ENCODE results near the gene MXD3. TPM values are rescaled to one million over a fixed set of nuclear protein-coding genes. Genes with fewer than 3 reads are reported as not detected.
"Not testable (repeated sequence)": the region's sequence is repeated elsewhere in the genome, so short reads cannot be mapped to it uniquely, and the experiment has no call there.

MXD3 gene, protein sequence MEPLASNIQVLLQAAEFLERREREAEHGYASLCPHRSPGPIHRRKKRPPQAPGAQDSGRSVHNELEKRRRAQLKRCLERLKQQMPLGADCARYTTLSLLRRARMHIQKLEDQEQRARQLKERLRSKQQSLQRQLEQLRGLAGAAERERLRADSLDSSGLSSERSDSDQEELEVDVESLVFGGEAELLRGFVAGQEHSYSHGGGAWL
- 17.3 TPM for polyA plus RNA-seq (2013, experiment 1 of 2; ENCODE audit: insufficient read length)
- polyA plus RNA-seq (2013, experiment 2 of 2; ENCODE audit: insufficient read length) = 11.5 TPM

DNA sequence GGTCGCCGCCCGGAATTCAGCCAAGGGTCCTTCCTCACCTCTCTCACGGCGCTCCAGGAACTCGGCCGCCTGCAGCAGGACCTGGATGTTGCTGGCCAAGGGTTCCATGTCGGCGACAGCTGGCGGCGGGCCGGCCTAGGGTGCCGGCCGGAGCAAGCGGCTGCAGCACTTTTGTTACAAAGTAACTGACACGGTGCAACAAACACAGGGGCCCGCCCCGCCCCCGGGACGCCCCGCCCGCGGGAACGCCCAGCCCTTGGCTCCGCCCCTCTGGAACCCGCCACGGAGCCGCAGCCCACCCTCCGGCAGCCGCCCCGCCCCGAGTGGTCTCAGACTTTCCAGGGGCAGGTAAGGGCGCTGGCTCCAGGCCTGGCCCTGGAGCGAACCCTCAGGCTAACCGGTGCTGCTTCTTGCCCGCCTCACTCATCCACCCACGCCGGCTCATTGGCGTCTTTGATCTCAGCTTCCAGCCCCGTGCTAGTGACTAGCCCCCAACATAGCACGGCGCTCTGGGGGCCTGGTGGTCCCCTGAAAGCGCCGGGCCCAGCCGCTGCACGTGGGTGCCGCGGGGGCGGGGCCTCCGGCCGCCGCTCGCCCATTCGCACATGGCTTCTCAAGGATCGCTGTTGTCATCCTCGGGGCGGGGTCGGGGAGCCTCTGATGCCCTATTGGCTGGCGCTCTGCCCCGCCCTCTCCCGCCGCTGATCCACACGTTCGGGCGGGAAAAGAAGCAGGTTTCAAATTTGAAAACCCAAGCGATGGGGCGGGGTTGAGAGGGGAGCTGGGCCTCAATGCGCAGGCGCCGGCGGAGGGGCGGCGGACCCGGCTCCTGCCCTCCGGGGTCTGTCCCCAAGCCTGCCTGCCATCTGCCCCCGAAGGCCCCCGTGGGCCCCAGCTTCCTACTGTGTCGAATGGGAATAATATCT lies at the start of gene MXD3:
MXD3 (minus strand) TSS at position 176 of the 926 bp plus-strand sequence; CDS start at position 108, 68 bp downstream.
- peak; percentile 96 for DNase-seq

DNA sequence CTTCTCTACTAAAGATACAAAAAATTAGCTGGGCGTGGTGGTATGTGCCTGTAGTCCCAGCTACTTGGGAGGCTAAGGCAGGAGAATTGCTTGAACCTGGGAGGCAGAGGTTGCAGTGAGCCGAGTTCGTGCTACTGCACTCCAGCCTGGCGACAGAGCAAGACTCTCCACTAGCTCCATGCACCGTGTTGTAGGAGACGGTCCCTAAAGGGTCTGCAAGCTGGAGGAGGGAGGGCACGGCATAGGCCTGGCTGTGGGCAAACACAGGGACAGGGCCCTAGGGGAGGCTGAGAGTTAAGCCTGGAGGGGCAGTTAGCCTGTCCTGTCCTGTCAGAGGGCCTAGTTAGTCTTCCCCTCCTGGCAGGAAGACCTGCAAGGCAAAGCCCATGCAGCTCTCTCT lies 49.0 kb upstream of the MXD3 start:
- not testable (repeated sequence) for DNase-seq

DNA sequence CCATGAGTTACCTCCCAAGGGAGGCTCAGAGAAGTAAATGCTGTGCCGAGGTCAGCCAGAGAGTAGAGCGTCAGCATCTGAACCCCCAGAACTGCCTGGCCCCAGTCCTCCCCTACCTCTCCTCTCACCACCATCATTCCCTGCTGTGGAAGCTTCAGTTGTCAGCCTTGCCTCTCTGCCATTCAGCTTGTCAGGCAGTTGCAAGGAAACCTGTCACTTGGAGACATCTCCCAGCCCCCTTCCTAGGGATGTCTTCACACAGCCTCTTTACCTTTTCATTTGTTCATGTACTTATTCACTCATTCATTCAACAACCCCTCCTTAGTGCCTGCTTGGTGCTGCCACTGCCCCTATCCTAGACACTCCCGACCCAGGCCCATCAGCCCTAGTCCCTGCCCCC lies 48.2 kb upstream of the MXD3 start:
- no peak for DNase-seq

DNA sequence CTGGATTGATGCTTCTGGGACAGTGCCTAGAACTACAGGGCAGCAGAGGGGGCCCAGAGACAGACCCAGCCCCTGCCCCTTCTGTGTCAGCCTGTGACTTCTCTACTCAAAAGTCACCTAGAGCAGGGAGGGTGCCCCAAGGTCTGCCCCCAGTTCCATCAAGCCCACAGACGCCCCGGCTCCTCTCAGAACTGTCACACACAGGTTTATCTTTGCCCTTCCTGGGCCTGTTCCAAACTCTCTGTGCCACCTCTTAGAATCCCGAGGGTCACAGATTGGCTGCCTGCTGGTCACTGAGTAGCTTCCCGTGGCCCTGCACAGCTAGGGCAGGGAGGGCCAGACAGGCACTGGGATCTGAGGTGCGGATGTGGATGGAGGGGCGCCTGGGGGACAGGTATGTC lies 47.8 kb upstream of the MXD3 start:
- DNase-seq = no peak

DNA sequence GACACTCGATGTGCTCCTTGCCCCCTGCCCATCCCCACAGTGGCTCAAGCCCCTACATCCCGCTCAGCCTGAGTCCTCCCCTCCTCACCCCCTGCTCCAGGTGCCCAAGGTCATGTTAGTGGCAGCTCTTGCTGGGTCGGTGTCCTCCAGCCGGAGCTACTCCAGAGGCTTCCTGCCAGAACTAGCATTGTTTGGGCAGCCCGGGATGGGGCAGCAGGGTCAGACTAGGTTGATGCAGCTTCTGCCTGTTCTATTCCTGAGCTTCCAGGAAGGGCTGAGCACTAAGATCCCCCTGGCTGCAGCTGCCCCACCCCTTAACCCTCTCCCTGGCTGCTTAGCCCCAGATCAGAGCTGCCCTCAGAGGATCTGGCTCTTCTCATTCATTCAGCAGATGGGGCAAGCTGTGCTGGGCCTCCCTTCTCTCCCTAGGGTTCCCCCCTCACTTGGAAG lies 46.7 kb upstream of the MXD3 start:
- no peak for DNase-seq

DNA sequence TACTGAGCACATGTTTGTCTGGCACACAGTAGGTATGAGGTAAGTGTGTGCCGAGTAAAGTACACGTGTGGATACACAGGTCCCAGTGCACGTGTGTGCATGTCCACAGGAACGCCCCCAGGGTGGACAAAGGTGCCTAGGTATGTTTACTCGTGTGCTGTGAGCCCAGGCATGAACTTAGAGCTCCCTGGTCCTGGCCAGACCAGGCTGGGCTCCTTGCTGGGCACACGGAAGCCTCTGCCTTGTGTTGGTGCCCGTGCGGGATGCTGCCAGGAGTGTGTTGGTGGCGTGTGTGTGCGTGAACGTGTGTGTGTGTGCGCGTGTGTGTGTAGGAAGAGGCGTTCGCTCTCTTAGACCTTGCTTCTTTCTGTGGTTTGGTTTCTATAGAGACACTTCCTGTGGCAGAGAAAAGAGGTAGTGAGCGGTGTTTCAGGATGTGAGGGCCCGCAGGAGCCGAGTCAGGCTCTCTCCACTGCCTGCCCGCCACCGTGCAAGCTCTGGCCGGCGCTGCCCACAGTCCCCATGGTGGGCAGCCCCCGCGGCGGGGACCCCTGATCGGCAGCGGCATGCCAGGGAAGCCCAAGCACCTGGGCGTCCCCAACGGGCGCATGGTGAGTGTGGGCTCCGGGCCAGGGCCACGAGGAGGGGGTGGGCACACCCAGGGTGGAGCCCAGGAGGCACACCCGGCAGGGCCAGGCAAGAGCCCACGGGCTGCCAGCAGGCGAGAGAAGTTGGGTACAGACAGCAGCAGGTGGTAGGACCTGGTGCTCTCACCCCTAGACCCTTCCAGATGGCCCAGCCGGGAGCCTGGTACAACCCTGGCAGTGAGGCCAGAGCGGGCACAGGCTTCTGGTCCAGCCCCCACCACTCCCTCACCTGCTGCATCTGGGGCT lies 46.0 kb upstream of the MXD3 start, which contains the start of gene RGS14:
RGS14 (plus strand) TSS at position 466 of the 893 bp plus-strand sequence; CDS start at position 567, 101 bp downstream.
- DNase-seq = peak; percentile 14

DNA sequence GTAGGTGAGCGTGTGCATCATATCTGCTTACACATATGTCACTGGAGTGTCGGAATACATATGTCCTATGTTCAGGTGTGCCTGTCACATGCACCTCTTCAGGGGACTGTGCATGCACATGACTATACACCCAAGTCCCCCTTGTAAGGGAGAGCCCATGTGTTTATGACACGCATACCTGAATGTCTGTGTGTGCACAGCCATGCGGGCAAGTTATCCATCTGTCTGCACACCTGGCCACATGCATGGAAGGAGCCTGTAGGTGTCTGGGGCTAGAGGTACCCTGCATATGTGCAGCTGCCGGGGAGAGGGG lies 45.4 kb upstream of the MXD3 start:
- DNase-seq = no peak

DNA sequence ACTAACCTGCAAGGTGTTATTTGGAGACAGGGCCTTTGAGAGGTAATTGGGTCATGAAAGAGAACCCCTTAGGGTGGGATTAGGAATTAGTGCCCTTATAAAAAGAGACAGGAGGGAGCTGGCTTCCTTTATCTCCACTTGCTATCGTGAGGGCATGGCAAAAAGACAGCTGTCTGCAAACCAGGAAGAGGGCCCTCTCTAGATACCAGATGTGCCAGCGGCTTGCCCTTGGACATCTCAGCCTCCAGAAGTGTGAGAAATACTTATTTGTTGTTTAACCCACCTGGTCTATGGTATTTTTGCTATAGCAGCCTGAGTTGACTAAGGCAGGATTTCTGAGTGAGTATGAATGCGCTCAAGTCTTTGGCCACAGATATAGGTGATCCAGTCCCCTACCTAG lies 45.0 kb upstream of the MXD3 start:
- DNase-seq = no peak

DNA sequence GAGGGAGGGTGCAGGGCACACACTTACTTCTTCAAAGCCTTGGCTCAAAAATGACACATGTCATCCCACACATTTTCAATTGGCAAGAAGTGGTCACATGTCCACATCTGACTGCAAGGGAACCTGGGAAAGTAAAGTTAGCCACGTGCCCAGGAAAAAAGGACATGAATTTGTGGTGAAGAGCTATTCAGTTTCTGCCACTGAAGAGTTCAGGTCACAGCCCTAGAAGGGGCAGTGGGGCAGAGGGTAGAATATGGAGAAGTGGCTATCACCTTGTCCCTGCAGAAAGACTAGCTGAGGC lies 44.1 kb upstream of the MXD3 start:
- DNase-seq = no peak

DNA sequence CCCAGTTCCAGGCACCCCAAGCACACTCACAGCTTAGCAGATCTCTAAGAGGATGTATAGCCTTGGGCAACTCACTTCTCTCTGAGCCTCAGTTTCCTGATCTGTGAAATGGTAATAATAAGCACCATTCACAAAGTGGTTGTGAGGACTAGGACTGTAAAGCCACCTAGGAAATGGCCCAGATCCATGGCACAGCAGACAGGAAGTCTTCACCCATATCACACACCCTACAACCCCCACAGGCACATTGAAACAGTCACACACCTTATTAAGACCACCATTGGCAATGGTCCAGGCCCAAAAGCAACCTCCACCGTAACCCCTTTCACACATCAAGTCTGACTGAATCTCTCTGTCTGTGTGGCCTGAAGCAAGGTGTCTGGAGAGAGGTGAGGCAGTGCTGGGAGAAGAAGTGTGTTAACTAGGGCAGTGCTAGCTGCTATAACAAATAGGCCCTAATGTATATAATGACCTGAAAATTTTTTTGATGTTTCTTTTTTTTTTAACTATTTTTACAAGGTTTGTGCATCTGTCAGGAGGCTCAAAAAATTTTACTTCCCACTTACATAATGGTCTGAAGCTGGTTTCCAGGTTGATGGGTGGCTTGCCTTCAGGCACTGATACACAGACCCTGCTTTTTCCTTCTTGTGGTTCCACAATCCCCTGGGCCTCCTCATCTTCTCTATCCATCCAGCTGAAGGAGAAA lies 43.6 kb upstream of the MXD3 start:
- no peak for DNase-seq

DNA sequence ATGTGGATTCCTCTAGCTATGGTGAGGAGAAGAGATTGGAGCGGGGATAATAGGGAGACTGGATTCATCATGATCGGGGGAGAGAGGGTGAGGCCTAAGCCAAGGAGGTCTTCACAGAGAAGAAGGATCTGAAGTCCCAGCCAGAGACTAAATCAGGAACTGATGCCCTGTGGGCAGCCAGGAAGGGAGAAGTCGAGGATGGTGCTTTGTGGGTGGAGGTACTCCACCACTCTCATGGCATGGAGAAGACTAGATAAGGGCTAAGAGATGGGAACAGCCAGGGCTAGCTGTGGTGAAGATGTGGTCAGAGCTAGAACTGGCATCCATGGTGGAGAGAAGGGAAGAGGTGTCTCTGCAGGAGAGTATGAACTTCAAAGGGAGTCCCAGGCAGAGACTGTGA lies 43.0 kb upstream of the MXD3 start:
- no peak for DNase-seq

DNA sequence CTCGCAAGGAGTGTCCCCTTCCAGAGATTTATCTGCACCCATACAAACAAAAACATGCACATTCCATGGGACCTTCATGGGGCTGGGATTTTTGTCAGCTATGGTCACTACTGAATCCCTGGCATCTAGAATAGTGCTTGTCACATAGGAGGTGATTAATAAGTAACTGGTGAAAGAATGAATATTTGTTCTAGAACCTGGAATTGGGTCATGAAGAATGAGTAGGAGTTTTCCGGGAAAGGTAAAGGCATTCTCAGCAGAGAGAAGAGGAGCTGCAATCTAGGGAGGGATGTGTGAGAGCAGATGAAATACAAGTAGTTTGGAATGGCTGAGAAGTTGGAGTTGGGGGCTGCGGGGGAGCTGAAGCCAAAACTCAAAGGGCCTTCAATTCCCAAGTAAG lies 42.6 kb upstream of the MXD3 start:
- DNase-seq = no peak

DNA sequence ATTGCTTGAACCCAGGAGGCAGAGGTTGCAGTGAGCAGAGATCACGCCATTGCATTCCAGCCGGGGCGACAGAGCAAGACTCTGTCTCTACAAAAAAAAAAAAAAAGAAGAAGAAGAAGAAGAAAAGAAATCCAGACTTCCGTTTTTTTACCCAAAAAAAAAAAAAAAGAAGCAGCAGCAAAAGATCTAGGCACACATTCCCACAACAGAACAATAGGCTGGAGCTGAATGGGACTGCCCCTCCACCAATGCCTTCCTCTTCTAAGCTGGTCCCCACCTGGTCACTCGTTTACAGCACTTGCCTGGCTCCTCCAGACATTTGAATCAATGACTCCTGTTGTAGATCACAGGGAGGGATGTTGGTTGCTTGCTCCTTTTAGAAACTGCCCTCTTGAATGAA lies 41.4 kb upstream of the MXD3 start:
- DNase-seq = no peak

DNA sequence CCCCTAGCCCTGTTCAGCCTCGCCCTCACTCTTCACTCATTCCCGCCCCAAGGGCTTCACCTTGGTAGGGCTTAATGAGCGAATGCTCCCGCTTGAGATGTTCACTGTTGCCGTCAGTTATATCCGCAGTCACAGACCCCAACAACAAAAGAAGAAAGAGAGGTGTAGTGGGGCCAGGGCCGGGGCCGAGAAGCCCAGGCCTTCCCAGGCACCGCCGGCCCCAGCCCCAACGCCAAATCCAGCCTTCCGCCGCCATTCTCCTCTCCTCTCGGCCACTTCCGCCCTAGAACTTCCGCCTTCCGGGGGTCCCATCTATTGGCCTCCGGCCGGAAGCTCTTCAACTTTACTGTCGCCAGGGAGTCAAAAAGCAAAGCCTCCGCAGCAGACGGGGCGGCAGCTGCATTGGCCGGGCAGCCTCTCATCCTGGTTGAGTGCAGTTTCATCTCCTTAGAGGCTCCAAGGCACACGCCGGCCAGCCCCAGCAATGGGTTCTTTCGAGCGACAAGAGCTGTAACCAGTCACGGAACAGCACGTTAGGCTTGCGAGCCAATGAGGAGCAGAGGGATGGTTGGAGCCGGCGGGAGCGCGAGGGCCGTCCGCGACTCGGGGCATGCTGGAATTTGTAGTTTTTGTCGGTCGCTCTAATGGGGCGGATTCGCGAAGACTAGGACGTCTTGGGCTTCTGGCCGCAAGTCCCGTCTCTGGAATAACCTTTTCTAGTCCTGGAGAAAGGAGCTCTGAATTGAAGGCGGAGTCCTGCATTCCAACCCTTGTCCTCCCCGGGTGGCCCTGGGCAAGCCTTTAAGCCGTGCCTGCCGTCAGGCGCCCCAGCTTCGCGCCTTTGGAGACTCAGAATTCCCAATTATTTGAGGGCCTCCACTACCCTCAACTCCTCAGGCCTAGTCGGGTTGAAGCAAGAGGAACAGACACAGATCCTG lies 40.0 kb upstream of the MXD3 start, which contains the start of gene LMAN2:
LMAN2 (minus strand) TSS at position 277 of the 938 bp plus-strand sequence; CDS start at position 256, 21 bp downstream.
- peak; percentile 98 for DNase-seq

DNA sequence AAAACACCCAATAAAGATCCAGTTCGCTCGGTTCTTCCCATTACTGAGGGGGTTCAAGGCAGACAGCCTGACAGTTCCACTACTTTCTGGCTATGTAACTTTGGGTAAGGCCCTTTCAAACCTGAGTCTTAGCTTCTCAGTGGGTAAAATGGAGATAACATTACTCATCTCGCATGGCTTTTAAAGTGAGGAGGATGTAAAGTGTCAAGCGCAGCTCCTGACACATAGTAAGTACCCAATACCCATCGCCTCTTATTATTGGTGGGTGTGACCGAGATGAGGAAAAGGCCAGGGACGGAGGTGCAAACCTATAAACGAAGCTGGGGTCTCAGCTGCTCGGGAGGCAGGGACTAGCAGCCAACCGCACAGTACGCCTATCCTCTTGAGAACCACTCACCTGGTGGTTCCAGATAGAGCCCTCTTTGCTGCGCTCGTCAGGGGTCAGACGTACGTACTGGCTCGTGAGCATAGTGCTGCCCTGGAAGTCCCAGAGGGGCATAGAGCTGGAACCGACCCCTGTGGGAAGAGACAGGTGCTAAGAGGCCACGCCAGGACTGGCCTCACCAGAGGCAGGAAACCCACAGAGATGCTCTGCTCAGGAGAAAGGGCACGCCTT lies 39.2 kb upstream of the MXD3 start:
- DNase-seq = no peak

DNA sequence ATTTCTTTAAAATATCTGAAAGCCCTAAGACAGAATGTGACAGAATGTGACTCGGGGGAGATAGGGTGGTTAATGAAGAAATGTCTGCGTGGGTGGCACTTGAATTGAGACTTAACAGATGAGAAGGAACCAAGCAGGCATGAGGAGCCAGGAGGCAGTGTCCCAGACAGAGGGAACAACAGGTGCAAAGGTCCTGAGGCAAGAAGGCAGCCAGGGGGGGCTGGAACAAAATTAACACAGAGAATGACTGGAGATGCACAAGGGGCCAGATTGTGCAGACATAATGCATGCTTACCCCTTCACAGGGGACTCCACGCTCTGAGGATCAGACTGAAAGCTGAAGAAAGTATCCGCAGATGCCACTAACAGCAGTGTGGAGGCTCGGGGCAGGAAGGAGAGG lies 38.1 kb upstream of the MXD3 start:
- no peak for DNase-seq

DNA sequence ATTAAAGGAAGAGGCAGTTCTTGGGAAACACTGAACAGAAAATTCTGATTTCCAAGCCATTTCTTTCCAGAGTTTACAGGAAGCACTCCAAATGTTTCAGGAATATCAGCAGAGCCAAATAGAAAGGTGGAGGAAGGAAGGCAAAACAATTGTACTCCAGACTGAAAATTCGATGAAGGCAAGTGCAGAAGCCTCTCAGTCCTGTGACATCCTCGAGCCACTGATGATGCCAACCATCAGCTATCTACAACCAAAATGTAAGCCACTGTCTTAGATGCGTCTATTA lies 37.6 kb upstream of the MXD3 start:
- no peak for DNase-seq

DNA sequence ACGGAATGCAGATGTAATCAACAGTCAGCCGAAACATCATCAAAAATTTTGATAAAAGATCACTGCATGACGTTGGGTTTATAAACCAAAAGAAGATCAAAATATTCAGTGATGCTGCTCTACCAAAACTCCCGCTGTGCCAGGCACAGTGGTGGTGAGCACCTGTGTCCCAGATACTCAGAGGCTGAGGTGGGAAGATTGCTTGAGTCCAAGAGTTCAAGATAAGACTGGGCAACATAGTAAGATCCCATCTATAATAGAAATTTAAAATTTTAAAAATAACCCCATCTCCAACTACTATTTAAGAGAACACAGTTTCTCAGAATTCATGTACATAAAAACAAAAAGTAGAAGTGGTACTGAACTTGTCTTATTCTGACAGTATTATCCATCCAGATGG lies 36.0 kb upstream of the MXD3 start:
- DNase-seq = no peak

DNA sequence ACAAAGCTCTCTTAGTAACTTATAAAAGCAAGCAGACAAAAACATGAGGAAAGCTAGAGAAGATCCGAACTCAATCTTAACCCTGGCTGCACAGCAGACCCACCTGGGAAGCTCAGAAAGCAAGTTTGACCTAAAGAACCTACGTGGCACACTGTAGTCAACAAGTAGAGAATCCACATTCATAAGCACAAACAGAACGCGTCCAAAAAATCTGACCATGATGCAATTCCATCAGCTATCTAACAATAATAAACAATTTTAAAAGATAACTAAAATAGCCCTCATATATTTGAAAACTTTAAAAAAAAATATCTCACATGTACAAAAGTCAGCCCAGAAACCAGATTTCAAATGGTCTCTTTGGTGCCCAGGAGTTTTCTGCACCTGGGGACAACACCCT lies 35.1 kb upstream of the MXD3 start:
- DNase-seq = no peak

DNA sequence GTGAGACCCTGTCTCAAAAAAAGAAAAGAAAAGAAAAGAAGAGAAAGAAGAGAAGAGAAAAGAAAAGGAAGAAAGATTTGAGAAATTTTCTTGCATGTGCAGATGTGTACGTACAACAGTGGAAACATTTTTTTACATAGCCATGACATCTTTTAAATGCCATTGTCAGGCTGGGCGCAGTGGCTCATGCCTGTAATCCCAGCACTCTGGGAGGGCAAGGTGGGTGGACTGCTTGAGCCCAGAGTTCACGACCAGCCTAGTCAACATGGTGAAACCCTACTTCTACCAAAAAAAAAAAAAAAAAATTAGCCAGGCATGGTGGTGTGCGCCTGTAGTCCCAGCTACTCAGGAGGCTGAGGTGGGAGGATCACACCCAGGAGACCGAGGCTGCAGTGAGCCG lies 33.2 kb upstream of the MXD3 start:
- no peak for DNase-seq

DNA sequence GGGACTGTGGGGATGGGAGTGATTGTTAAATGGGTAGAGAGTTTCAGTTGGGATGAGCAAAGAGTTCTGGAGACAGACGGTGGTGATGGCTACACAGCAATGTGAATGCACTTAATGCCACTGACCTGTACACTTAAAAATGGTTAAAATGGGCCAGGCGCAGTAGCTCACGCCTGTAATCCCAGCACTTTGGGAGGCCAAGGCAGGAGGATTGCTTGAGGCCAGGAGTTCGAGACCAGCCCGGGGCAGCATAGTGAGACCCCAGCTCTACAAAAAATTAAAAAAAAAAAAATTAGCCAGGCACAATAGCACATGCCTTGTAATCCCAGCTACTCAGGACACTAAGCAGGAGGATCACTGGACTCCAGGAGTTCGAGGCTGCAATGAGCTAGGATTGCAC lies 32.1 kb upstream of the MXD3 start:
- DNase-seq = no peak
